GM03348 (cell line): ENCODE measurements around the gene SIX6.

ENCODE experiments used
- DNase-seq: peaks from one replicate; pipeline ENCODE4 v3.0.0; 2012; ENCODE audit warnings: low spot score

Gene SIX6

DNA sequence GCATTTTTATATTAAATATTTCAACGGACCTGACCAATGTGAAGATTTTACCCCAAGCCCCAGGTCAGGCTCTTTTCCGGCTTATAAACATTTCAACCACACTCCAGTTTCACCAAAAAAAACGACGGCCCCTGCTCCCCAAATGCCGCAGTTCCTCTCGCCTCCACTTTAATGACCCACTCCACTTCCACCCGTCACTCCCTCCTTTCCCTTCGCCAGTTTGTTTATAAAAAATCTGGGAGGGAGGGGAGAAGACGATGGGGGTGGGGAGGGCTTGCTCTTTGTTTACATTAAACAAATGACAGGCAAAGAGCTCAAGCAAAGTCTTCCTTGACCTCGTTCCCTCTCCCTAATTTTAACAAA lies 5.4 kb downstream of the SIX6 start:
- DNase-seq = no peak

DNA sequence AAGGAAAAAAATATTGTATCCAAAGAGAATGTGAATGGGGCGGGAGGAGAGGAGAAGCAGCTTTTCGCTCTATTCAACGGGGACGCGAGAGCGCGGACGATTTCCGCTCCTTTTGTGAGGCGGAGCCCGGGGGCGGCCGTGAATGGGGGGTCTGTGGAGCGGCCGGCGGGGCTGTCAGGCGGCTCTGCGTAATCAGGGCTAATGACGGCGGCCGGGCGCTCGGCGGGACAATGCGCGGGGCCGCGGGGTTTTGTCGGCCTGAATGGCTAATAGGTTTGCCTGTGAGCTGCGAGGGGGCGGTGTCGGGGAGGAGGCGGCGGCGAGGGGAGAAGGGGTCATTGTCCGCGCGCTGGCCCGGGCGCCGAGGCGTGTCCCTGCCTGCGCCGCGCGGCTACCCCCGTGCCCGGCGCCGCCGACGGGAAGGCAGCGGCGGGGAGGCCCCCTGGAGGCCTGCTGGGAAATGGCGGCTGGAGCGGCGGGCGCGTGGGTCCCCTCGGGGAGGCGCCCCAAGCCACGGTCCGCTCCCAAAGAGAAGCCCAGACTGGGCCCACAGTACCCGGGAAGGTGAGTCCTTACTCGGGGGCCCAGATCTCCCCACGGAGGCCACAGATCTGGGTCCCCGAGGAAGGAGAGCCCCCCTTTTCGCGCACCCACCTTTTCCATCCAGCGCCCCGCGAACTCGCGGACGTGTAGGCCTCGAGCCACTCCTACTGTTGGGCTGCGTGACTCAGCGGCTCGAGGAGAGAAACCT lies 6.0 kb downstream of the SIX6 start:
- peak; percentile 37 for DNase-seq

DNA sequence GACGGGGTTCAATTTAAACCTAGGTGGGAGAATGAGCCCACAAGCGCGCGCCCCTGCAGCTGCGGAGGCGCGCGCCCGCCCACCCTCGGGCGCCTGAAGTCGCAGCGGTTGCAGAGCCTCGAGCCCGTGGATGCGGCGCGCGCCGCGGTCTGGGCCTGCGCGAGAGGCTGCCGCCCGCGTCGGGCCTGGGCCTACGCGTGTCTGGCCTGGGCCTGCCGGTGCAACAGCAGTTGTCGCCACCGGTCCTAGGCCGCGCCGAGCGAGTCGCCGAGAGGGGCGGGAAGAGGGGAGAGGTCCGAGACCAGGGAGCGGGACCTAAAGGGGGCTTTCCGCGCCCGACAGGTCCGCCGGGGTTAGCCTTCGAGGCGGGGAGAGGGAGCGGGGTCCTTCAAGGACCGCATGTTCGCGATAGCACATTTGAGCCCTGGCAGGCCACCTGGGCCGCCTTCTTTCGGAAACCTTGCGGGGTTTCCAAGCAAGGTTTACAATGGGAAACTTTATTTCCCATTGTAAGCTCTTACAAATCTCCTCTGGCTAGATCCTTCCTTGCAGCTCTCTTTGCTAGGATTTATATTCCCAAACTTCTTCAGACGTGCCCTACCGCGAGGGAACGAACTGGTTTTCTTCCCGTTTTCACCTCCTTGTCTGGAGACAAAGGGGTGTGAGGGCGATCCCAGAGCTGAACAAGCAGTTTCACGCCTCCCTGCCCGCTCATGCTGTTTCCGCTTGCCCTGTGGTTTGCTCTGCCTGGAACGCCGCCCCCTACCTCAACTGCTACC lies 6.8 kb downstream of the SIX6 start:
- DNase-seq = peak; percentile 6

DNA sequence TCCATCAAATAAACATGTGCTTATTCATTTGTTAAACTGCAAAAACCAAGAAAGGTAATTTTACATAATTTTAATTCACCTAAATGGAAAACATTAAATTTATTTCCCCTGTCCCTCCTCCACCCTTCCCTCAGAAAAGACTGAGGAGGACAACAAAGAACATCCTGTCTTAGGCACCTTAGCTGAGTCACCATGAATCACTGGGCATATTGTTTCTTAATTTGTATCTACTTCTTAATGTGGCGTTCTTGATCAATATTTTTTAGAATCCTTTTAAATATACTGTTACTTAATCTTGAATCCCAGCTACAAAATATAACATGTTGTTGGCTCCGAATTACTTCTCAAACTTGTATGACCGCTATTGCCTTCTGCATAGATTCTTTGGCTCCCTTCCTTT lies 23.5 kb downstream of the SIX6 start:
- no peak for DNase-seq

DNA sequence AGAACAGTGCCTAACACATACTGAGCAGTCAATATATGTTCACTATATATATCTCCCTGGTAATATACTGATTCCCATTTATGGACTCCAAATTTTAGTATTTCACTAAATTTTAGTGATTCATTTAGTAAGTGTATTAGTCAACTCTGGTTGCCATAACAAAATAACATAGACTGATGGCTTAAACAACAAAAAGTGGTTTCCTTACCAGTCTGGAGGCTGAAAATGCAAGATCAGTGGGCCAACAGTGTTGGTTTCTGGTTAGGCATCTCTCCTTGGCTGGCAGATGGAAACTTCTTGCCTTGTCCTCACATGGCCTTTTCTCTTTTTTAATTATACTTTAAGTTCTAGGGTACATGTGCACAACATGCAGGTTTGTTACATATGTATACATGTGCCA lies 28.7 kb downstream of the SIX6 start:
- DNase-seq = no peak

DNA sequence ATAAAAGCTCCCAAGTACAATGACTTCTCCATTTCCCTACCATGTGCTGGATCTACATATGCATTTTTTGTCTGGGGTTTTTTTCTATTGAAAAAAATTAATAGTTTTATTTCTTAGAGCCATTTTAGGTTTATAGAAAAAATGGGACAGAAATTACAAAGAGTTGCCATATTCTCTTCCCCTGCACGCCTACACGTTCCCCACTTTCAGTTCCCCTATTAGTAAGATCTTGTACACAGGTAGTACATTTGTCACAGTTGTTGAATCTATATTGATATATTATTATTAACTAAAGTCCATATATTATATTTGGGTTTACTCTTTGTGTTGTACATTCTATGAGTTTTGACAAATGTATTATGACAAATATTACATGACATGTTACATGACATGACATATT lies 35.7 kb downstream of the SIX6 start:
- DNase-seq = no peak

DNA sequence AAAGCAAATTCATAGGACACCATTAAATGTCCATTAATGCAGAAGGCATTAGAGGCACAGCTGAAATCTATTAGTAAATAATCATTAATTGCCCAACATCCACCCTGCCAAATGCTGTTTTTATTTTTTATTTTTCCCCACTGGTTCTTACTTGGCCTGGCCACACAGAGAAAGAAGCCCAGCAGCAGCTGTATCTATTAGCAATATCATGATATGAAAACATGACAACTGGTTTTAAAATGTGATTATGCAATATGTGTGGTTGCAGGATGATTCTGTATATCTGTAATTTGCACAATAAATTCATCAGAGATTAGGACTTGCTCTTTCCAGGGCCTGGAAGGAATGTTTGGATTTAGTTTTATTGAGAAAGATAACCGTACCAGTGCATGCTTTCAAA lies 44.9 kb downstream of the SIX6 start:
- DNase-seq = peak; percentile 6

DNA sequence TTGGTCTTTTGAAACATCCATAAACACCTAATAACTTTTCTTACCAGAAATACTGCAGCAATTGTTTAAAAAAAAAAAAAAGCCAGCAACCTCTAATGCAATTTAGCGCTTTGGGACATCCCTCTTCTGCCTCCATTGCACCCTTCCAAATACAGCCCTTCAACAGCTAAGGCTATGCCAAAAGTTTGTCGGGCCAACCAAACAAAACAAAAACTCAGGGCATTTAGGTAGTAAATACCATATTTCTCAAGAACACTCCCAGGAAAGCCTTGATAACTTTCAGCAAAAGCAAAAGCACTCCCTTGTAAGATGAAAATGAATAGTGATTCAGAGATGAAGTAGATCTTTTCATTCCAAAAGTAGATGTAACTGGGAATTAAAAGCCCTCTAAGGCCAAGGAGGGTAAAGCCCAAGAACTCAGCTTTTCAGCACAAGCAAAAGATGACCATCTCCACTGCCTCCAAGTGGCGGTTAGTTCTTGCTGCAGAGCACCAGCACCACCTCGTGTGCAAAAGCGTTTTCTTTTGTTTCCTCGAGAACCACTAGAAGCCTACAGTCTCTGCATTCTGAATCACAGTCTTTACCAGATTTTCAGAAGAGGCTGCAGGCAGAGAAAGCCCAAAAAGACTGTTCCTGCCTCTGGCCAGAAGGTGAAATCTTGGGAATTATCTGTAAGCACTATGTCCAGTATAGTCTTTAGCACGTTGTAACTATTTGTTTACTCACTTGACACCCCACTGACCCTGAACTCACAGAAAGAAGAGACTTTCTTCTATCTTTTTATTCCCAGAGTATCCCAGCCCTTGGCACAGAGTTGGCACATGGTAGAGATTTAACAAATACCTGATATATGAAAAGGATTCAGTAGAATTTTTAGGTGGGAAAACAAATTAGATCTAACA lies 53.1 kb downstream of the SIX6 start:
- peak; percentile 62 for DNase-seq
